Femur (tissue), 1 donor: ENCODE results near the gene PPP2R3A.
"Not testable (repeated sequence)": the region's sequence is repeated elsewhere in the genome, so short reads cannot be mapped to it uniquely, and the experiment has no call there.

Source experiments
- DNase-seq: peaks from one replicate; pipeline ENCODE4 v3.0.0-alpha.2; 2017

PPP2R3A gene

DNA sequence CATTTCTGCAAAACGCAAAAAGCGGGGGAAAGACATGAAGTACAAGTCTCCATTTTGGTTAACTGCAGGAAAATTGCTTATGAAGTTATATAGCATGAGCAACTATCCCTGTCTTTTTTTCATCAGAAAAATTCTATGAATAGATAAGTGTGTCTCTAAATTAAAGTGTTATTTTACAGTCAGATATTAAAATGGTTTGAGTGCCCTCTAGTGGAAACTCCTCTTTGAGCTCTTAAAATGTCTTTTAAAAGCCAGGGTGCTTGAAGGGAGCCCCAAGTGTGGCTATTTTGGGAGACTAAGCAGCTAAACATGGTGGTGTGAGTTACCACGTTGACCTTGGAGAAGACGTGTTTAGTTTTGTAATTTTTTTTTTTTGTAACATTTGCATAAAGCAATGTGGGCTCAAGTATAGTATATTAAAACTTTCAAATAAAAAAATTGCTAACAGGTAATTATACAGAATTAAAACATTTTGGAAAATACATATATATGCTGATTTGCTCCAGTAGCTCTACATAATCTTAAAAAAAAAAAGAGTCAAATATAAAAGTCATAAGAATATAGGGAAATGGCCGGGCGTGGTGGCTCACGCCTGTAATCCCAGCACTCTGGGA, 77.2 kb downstream of the PPP2R3A start:
- no peak for DNase-seq

DNA sequence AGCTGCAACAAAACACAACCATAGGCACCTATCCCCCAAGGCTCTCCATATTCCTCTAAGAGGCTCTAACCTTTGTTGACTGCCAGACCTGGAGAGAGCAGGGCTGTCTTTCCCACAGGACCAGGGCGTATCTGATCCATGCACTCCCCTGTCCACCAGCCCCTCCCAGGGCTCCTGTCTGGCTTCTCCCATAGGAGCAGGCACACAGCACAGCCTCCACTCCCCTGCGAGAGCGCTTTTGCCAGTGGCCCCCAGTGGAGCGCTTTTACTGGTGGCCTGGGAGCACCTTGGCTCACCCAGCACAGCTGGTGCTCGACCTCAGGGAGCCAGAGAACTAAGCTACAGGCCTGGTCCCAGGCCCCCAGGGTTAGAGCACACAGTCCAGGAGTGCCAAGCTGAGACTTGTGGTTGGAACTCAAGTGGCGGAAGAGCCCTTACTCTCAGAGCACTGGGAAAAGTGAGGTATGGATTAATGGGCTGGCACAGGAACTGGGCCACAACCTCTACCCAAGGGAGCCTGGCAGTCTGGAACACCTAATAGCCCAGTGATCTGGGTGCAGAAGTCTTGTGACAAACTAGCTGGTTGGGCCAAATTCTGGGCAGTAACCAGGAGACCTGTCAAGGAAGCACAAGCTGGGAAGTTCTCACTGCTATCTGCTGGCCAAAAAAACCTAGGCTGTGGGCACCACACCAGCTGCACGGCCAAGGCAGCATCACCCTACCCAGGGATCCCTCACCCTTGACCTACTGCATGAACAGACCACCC, 79.6 kb downstream of the PPP2R3A start:
- DNase-seq = no peak

DNA sequence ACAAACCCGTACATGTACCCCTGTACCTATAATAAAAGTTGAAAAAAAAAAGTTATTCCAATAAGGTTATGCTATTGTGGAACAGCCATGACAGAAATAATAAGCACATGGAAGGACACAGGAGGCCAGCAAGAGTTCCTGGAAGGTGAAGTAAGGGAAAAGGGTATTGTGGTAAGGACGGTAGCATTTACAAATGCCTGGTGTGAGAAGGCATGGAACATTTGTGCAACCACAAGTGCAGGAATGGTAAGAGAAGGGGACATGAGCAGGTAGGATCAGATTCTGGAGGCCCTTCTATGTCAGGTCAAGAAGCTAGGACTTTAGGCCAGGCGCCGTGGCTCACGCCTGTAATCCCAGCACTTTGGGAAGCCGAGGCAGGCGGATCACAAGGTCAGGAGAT, 82.5 kb downstream of the PPP2R3A start:
- DNase-seq = no peak

DNA sequence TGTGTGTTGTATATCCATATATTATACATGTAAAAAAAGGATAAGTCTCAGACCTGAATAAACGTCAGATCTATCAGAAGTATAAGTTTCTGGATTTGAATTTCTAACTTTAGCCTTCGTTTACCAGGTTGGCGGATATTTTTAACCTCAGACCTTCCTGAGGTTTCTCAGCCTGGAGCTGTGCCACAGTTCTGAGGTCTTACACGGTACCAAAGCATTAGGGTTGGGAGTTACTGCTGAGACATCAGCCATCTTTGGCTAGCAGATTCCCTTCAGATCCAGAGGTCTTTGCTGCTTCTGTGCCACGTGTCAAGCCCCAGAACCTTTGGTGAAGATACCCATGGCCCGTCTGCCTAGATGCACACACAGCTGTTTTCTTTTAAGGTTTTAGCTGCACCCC, 84.7 kb downstream of the PPP2R3A start:
- no peak for DNase-seq

DNA sequence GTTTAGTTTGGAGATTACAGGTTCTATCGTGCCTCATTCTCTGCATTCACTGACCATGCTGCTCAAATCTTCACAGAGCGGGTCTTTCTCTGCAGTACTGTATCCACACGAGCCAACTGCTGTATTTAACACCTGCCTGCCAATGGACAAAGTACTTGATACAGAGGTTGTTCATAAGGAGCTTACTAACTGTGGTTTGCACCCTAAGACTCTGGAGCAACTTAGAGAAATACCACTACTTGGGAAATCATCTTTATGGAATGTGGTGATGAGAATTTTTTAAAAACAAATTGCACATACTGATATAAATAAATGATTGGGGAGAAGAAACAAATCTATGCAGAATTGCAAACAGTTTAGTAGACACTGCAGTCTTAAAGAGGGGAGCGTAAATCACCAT, 90.0 kb downstream of the PPP2R3A start:
- no peak for DNase-seq

DNA sequence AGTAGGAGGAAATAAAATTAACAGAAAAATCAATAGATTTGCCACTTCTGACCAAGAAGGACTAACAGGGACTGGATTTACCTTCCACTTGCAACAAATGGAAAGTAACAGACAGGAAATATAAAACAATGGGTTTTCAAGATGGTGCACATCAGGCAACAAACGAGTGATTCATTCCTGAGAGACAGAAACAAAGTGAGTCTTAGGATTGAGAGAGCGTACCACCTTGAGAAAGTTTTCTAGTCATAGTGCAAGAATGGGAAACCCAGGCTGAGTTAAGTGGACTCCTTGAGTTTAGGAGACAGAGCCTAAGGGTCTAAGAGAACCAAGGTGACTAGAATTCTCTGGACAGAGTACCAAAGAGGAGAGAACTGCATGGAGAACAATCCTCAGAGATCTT, 101.7 kb downstream of the PPP2R3A start:
- no peak for DNase-seq

DNA sequence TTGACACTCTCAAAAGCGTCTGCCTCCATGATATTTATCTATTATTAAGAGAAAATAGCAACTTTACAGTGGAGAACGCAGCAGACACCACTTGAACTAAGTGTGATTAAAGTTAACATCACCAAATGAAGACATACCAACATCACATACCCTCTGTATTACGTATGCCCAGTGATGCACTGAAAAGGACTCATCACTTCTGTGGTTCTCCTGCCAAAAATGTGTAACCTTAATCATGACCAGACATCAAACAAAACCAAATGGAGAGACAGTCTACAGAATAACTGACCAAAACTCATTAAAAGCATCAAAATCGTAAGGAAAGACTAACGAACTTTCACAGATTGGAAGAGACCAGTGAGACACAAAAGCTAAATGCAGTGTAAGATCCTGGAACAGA, 103.2 kb downstream of the PPP2R3A start:
- no peak for DNase-seq

DNA sequence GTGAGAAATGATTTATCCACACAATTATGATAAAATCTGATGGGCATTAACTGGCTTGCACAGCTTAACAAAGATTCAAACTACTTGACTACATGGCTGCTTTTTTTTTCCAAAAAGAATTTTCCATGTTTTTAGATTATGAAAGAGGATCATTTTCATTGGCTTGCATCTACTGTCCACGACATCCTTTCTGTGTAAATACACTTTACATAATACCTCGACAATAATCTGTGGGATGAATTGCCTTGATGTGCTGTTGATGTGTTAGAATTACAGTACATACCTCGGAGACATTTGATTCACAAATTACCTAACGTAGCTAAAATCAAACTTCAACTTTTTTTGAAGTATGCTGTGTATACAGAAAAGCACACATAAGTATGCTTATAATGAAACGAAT, 104.4 kb downstream of the PPP2R3A start:
- DNase-seq = no peak

DNA sequence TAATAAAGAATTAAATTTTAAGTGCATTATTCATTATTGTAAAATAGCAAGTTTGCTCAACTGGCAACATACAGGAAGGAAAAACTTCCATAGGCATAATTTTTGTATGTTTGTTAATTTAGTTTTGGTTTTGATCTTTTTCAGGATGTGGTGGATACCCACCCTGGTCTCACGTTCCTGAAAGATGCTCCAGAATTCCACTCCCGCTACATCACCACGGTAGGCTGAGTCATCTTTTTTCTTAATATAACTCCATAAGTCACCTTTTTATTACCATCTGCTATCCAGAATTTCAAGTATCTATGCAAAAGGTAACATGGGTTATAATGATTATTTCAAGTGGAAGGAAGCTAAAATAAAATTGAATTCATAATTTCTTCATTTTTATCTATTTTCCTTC, 104.8 kb downstream of the PPP2R3A start:
- DNase-seq = no peak

DNA sequence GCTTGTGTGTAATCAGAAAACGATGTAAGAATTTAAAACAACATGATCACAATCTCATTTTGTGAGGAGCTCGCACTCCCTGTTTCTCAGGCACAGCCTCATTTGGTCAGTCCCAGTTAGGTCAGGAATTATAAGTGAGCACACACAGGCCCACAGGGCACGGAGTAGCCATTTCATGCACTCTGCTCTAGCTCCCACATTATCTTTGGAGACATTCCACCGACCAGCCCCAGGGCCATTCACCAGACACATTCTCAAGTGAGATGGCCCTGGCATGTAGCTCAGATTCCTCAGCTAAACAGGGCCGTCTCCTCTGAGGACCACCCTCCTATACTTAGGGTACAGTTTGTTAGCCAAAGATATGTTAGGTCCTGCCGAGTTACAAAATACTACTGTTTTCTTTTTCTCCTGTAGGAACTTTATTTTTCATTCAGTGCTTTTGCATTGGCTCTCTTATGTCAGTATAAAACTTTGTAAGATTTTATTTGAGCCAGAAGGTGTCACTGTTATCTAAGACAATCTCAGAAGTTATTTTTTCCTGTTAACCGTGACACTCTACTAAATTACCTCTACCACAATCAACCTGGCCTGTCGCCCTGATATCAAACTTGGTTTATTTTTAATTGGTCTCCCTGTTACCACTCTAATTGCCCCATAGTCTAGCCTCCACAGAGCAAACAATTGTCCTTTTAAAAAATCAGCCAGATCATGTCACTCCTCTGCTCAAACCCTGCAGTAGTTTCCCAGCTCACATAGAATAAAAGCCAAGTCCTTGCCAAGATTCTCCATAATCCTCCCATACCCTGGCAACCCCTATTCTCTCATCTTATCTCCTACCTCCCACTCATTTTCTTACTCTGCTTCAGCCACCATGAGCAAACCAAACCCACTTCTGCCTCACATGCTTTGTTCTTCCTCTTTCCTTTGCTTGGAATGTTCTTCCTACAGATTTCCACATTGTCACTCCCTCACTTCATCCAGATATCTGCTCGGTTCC, 105.7 kb downstream of the PPP2R3A start:
- DNase-seq = no peak

DNA sequence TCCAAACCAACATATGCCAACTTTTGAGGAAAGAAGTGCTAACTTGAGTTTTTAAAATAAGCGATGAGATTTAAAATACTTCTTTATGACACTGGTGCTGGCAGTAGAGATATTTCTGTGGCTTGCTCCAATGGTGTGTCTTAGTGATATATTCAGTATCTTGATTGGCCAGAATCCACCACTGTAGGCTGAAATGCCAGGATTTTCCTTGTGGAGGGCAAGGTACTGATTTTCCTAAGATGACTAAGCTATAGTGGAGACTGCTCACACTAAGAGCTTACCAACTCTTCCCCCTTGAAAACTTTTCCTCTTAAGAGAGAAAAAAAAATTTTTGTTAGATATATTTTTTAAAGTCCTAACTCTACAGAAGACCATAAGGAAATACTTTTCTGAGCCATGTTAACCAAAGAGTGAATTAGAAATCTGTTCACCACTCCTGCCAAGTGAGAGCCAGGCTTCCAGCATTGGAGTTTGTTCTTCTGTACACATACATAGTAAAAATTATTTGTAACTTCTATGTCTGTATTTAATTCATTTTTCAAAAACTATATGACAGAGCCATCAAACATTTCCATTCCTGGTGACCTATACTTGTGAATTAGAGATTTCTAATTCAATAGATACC, 109.1 kb downstream of the PPP2R3A start:
- DNase-seq = no peak

DNA sequence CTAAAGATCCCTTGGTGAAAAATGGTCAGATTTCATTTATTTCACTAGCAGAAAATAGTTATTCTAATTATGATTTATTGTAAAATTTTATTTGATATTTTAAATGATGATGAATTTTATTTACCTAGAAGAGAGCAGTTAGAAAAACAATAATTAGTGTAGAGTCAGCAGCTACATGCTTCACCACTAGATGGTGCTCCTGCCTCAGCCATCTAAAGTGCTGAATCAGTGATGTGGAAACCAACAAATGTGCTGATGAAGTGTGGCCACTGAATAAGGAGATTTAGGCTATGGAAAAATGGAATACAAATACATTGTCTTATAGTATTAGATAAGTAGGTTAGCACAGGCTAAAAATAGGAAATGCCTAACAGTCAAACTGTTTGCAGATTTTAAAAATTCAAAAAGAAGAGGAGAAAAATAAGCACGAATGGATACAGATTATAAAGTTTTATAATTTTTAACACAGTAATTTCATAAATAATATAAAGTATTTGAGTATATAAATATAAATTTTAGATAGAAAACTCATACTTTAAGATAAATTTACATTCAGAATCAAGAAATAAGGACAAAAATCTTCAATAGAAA, 109.8 kb downstream of the PPP2R3A start:
- DNase-seq = peak; percentile 85

DNA sequence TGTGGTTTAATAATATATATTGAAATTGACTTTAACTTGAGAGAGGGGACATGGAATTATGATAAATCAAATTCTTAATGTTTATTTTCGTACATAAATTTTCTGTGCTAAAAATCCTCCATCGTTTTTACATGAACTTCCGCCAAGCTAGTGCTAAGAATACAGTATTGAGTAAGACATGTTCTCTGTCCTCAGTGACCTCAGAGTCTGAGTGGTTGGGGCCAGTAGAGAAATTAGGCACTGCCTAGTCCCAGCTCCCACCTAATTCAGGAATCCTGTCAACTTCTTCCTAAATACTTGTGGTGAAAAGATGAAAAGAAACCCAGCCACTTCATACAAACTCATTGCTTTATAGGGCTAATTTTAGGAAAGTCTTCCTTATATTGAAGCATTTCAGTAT, 110.3 kb downstream of the PPP2R3A start:
- no peak for DNase-seq

DNA sequence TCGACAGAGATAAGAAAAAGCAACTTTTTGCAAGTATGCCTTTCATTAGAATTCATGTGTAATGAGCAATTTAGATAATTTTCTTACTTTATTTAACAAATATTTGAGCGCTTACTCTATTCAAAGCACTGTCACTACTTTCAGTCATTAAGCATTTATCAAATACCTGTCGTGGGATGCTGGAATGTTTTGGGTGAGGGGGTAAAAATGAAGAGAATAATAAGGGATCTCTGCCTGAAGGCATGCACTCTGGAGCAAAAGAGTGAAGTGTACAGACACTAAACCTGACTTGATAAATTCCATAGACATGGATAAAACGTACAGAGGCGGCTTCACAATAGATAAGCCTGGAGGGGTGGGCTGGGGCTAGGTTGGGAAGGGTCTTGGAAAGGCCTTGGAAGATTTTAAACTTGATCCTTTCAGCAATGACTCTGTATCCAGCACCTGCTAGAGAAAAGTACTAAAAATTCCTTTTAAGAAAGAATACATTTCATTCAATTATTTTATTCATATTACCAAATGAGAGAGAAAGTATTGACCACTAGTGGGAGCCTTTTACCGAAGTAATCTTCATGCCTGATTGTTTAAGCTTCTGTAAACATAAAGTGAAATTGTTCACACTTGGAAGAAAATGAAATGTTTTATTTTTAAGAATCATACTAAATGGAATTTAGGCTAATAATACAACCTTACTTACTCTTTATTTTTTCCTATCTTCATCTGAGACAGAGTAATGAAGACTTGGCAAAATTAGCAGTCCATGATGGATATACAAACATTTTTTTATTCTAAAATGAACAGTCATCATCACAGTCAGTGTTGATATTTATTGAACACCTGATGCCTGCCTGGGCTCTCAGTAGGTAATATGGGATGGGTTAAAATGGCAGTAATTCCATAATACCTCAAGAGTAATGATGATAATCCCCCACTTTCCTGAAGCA, 113.2 kb downstream of the PPP2R3A start:
- DNase-seq = no peak

DNA sequence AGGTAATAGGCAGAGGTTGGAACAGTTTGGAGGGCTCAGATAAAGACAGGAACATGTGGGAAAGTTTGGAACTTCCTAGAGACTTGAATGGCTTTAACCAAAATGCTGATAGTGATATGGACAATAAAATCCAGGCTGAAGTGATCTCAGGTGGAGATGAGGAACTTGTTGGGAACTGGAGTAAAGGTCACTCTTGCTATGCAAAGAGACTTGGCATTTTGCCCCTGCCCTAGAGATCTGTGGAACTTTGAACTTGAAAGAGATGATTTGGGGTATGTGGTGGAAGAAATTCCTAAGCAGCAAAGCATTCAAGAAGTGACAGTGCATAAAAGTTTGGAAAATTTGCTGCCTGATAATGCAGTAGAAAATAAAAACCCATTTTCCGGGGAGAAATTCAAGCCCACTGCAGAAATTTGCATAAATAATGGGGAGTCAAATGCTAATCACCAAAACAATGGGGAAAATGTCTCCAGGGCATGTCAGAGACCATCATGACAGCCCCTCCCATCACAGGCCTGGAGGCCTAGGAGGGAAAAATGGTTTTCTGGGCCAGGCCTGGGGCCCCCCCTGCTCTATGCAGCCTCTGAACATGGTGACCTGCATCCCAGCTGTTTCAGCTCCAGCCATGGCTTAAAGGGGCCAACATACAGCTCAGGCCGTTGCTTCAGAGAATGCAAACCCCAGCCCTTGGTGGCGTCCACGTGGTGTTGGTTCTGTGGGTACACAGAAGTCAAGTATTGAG, 118.3 kb downstream of the PPP2R3A start:
- not testable (repeated sequence) for DNase-seq

DNA sequence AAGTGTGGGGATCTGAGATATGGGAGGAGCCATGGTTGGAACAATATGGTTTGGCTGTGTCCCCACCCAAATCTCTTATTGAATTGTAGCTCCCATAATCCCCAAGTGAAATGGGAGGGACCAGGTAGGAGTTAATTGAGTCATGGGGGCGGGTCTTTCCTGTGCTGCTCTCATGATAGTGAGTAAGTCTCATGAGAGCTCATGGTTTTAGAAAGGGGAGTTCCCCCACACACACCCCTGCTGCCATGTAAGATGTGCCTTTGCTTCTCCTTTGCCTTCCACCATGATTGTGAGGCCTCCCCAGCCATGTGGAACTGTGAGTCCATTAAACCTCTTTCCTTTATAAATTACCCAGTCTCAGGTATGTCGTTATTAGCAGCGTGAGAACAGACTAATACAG, 119.5 kb downstream of the PPP2R3A start:
- DNase-seq = not testable (repeated sequence)

DNA sequence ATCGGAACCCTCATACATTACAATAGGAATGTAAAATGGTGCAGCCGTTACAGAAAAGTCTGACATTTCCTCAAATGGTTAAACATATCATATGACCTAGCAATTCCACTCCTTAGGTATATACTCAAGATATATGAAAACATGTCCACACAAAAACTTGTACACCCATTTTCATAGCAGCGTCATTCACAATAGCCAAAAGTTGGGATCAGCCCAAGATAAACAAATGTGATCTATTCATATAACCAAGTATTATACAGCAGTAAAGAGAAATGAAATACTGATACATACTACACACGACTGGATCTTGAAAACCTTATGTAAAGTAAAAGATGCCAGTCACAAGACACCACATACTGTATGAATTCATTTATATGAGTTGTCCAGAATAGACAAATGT, 128.2 kb downstream of the PPP2R3A start:
- no peak for DNase-seq

DNA sequence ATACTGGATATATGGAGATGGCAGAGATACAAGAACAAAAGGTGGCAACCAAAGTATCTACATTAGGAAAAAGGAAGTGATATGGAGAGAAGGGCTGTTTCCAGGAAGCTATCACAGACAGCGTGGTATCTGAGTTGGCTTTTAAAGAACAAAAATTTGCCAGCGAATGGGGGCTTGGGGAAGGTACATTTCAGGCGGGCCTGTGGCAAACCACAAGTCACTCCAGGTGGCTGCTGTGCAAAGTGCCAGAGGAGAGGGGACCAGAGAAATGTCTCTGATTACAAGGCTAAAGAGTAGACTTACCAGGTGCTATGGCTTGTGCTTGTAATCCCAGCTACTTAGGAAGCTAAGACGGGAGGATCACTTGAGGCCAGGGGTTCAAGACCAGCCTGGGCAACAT, 139.5 kb downstream of the PPP2R3A start:
- no peak for DNase-seq

DNA sequence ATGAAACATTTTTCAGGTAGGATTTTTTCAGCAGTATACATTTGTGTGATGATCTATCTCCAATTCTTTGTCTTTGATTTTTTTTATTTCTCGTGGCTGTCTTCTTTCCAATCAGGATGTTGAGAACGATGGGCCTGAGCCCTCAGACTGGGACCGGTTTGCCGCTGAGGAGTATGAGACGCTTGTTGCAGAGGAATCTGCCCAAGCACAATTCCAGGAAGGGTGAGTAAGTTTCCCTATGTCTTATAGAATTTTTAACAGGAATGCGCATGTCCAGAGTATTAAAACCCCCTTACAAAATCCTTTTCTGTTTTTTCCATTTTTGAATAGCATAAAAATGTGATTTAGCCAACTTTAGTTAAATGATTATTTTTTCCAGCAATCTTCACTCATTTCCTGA, 140.6 kb downstream of the PPP2R3A start:
- no peak for DNase-seq

DNA sequence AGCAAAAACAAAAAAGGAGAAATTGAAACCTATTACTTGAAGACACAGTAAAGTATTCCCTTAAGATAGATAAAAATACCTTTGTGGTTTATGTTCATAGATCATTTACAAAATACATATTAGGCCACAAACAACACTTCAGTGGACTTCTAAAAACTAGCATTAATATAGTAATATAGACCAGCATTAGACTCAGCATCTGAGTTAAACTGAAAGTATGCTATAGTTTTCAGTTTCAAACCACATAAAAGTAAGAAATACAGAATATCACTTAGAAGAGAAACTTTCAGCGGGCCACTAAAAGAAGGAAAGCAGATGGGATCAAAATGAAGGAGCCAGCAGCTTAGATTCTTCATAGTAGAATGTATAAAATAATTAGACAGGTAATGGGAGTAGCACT, 144.0 kb downstream of the PPP2R3A start:
- no peak for DNase-seq

DNA sequence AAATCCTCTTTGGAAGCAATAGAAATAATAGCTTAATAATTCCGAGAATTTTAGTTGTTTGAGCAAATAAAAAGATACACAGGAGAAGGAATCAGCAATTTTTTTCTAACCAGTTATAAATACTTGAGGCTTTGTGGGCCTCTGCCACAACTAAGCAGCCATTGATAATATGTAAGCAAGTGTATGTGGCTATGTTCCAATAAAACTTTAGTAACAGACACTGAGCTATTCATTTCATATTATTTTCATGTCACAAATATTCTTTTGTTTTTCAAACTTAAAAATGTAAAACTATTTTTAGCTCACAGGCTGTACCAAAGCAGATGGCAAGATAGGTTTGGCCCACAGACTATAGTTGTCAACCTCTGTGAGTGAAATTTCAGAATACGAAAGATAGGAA, 145.0 kb downstream of the PPP2R3A start:
- no peak for DNase-seq
